HG03175 (cell line): ENCODE results near the gene PRDM10.

Experiments used
- ATAC-seq: cut with Tn5 transposase; IDR thresholded peaks from one replicate; pipeline ENCODE4 v1.9.1; 2021; ENCODE audit warnings: mild to moderate bottlenecking, moderate library complexity; ENCODE audit not compliant: unreplicated experiment

PRDM10 gene

DNA sequence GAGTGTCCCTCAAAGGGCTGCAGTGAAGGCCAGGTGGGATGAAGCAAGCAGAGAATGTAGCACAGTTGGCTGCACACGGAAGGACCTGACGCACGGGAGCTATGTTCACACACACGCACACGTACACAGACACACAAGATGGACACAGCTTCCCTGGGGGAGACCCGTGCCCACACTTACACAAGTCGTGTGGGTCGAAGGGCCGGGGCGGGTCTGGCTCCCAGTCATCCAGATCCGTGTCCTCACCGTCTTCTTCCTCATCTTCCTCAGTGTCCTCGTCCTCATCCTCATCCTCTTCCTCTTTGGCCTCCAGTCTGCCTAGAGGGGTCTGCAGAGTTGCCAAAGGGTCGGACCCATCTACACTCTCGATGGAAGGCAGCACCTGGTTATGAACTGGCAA is 55.7 kb downstream of the PRDM10 start:
- ATAC-seq, result no peak

DNA sequence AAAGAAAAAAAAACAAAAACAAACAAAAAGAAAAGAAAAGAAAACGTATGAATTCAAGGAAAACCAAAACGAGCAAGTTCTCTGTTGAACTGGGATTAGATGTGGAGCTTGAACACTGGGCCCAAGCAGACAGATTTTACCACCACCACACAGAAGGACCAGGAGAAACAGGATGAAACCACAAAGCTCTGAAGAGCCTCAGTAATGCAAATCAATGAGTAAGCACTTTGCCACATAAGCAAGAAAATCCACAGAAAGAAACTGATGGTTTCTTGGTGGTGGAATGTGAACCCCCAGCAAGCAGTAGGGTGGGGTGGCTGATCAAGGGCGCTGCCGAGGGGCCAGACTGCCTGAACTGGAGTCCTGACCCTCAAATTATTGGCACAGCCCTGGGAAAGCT is 56.4 kb downstream of the PRDM10 start:
- ATAC-seq, result no peak

DNA sequence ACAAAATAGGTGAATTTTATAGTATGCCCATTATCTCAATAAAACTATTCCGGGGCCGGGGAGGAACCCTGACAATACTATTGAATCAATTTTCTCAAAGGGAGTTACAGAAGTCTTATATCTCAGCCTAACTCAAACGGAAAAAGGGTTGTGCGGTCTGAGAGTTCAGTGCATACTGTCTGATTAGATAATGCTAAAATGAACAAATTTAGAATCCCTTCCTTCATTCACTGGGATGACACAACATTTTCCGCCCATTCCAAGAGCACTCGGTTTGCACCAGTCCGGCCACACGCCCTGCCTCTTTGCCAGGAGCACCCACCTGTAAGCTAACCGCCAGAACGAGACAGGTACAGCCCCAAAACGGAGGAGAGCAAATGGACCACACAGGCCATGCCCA is 57.3 kb downstream of the PRDM10 start:
- ATAC-seq, result no peak

DNA sequence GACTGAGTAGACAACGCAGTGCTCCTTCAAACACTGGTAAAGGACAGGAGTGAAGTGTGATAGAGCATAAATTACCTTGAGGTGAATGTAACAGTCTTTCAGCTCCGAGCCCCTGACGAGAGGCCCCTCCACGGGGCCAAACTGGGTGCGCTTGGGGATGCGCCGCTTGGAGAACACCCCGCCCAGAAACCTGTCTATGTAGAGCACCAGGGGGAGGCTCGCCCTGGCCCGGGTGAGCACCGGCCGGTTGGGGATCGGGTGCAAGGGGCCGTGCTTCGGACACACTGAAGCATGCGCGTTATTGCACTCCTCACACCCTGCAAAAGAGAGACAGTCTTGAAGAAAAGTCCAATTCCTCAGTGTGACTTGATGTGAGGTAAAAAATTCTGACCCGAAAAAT is 57.9 kb downstream of the PRDM10 start:
- ATAC-seq, result no peak

DNA sequence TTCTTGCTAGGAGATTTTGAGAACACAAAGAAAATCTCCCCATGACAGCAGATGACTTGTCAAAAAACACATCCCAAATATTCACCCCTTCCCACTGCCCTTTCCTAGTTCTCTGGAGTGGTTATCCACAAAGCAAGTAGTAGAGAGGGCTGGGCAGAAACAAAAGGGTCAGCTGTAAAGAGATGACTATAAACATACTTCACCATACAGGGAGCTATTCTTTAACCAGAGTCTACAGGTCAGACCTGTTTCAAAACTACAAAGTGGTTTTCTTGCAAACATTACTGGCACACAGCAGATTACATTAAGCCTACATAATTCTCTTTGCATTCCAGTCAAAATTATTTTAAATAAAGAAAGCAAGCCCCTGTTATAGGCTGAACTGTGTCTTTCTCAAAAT is 59.6 kb downstream of the PRDM10 start:
- ATAC-seq, result no peak

DNA sequence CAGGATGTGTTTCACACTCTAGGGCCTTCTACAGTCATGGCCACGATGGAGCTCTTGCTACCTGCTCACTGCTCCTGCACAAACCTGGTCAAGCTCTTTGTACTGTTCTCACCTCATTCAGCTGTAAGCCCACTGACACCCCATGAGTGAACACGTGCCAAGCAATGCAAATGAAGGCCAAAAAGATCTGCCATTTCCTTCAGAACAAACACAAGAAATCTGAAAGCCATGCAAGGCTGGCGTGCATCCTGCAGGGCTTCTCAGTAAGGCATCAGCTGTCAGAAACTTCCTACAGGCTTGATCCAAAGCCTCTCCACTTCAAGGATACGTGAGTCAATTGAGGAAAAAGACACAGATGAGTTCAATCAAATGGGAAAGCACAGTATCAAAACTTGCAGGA is 63.1 kb downstream of the PRDM10 start:
- ATAC-seq, result no peak

DNA sequence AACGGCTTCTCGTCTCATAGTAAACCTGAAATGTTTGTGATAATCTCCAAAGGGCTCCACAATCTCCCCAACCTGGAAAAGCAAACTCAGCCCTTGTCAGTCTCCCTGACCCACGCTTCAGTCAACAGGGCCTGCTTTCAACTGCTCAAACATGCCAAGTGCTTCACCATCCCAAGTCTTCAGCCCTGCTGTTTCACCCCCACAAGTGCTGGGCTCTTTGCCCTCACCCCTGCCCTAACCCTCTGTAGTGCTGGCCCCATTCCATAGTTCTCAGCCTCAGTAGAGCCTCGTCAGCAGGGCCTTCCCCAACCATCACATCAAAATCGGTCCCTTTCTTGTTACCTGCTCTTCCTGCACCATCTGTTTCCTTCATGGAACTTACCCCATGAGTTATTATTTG is 63.9 kb downstream of the PRDM10 start:
- no peak for ATAC-seq

DNA sequence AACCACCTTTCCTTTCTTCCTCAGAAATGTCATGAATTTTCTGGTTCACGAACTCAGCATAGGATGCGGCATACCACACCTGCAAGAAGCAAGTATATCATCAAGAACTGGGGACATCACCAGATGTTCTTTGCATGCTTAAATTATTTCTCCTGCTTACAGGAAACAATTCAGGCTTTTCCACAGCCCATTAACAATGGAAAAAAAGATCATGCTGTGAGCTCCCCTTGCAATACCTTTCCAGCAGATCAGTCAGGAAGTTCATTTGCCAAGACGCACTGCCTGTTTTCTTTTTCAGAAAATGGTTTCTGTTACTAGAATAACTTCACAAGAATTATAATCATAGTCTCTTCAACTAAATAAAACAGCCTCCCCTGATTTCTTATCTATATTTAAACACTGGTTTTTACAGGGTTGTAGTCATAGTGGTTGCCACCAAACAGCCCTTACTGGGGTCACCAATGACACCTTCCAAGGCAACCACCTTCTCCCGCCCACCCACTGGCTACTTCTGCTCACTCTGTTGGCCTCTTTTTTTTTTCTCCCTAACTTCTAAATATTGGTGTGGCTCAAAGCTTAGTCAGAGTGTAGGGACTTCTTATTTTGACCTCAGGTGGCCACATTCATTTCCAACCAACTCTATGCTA is 64.9 kb downstream of the PRDM10 start:
- no peak for ATAC-seq

DNA sequence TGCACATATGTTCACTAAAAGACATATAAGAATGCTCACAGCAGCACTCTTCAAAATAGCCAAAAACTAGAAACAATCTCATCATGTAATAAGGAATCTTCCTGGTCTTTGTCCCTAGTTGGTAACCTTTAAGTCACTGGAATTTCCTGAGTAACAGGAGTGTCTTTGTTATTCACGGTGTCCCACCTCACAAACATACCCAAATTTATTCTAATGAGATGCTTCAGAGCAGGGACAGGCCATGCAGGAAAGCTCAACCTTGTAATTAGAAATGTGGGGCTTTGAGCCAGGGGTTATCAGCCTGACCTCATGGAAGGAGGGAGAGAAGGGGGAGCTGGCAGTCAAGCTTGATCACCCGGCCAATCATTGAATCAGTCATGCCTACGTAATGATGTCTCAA is 66.9 kb downstream of the PRDM10 start:
- ATAC-seq, result no peak

DNA sequence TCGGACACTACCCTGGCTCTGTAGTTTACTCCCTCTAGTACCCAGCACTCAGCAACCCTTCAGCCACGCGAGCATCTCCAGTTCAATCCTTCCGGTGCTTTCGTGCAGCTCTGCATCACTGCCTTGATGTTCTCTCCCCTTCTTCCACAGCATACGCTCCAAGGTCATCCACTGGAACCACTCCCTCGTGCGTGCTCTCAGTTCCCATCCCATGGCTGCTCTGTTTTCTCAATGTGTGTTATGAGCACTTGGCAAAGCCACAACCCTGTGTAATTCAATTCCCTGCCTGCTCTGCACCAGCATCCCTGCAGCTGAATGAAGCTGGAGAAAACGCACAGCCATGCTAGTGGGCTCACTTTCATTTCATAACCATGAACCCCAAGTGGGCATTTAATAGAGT is 68.7 kb downstream of the PRDM10 start:
- ATAC-seq, result no peak

DNA sequence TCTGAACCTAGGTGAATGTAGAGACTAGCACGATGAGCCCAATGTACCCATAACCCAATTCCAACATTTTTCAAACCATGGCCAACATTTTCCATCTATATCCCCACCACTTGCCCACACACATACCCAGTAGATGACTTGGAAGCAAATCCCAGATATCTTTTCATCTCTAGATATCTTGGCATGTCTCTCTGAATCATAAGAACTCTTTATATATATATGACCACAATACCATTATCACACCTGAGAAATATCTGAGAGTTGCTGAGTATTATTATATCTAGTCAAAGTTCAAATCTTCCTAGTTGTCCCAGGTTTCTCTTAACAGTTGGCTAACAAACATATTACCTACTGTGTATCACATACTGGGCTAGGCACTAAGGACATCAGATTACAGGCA is 69.4 kb downstream of the PRDM10 start:
- no peak for ATAC-seq

DNA sequence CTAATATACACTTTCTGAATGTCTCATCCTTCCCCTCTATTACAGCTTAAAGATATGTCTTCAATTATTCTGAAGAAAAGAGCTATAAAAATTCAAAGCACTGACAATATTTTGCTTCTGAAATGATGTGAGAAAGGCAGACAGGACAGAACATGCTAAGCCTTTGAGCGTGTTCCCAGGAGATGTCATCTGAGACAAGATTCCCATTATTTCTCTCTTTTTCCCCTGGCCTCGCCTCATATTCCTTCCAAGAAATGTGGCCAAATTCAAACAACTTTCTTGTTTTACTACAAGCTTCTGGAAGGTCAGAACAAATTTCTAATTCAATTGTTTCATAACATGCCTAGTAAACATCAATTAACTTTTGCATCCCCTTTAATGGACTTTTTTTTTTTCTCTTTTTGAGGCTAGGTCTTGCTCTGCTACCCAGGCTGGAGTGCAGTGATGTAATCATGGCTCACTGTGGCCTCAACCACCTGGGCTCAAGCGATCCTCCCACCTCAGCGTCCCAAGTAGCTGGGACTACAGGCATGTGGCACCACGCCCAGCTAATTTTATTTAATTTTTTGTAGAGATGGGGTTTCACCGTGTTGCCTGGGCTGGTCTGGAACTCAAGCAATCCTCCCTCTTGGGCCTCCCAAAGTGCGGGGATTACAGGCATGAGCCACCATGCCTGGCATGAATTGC is 70.1 kb downstream of the PRDM10 start:
- ATAC-seq, result no peak

DNA sequence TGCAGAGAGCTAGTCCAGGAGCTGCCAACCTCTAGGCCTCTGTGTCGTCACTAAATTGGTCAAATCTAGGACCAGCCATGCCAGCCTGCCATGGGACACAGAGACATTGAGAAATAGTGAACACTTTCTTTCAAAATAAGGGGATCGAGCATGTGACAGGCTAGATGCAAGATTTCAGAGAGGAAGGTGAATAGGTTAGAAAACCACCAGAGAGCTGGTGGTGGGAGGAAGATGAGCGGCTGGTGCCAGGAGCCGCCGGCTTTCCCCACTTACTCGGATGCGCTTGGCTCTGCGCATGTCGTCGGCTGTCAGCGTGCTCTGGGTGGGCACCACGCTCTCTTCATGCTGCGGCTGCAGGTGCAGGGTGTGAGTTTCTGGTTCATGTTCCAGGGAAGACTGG is 71.9 kb downstream of the PRDM10 start:
- ATAC-seq, result no peak

DNA sequence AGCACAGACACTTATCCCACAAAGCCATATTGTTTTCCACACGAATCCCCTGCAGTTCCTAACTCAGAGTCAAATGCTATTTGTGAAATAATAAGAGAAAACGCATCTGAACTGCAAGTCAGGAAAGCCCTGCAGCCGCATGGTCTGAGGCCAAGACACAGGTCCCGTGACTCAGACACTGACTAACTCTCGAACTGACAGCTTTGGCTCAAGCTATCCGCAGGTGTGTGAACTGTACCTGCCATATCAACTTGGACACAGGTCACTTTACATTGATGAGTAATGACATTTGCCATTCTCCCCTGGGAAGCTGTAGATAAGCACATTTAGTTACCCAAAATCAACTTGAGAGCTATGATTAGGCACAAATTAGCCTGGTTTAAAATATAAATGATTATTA is 72.3 kb downstream of the PRDM10 start:
- no peak for ATAC-seq

DNA sequence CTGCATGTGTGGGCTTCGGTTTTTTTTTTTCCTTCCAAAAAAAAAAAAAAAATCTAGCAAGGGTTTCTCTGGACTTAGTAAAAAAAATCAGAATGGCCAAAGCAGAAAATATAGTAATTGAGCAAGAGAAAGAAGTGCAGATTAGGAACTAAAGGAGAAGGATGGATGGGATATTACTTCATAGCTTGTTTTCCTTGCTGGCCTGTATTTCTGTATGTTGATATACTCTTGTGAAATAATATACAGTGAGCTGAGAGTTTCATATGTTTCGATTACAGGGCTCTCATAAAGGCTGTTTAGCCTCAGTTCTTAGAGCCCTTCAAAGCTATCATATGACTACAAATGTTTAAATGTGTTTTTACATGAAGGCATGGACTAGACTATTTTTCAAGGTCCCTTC is 72.9 kb downstream of the PRDM10 start:
- no peak for ATAC-seq

DNA sequence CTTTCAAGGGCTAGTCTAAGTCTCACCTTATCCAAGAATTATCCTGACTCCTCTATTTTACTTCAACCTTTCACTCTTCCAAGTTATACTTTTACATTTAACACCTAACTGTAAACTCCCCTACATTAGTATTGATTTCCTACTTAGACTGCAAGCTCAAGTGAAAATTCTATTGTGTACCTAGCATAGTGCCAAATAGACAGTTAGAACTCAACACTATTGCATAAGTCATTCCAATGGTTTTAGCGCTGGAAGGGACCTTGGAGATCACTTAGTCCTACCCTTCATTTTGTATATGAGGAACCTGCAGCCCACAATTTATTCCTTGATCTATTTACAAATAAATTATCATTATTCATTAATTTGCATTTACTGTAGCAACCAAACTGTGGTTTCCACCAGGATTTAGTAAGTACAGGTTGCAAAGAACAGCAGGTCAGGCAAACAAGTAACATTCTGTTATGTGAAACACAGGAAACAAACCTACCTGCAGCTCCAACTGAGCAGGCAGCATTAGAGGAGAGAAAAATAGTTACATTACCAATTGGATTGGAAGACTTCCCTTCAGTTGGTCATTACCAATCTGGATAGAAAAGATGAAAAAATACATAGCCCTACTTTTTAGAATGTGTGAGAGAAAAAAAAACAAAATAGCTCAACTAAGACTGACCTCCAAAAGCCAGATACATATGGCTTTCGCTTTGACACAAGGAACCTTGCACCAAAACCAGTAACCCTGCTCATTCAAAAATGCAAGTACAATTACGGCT is 73.5 kb downstream of the PRDM10 start:
- no peak for ATAC-seq

DNA sequence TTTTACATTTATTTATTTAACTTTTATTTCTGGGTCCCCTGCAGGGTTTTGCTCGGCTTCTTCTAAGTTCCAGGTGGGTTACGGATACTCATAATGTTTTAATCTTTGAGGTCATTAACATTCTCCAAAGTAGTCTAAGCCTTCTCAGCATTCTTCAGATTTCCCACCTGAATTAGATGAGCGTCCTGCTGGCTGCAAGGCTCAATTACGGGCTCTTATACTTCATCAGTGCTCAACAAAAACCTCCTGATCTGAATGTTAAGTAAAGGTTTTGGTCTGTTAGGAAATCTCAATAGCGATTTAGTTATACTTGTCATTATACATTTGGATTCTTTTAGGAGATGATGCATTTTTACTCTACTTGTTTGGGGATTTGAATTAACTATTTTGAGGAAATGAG is 80.0 kb downstream of the PRDM10 start:
- no peak for ATAC-seq

DNA sequence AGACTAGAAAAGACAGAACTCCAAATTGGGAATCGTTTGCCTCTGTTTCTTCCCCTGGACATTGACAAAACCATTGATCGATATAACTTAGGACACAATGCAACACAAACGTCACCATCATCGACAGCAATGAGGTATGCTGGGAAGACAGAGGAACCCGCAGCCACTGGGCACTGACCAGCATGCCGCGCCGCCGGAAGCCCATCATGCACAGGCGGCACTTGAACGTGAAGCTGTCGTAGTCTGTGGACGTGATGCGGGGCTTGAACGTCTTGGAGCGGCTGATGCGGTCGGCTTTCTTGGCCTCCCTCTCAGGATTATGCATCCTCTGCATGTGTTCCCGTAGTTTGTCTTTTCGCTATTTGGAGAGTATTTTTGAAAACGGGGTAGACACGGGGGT is 84.3 kb downstream of the PRDM10 start:
- no peak for ATAC-seq

DNA sequence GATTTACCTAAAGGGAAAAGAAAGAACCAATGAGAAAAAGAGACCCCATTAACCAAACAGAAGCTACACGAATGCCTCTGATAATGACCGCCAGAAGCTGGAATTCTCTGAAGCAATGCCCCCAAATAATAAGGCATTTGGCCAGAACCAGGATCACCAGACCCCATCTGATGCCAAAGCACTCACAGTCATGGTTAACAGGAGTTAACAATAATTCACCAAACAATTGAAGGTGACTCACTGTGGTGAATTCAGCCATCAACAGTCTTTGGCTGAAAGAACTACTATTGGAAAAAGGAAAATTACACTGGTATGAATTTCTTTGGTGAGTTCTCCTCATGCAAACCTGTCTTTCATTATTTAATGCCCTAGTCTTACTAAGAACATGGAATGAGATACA is 85.4 kb downstream of the PRDM10 start:
- no peak for ATAC-seq

DNA sequence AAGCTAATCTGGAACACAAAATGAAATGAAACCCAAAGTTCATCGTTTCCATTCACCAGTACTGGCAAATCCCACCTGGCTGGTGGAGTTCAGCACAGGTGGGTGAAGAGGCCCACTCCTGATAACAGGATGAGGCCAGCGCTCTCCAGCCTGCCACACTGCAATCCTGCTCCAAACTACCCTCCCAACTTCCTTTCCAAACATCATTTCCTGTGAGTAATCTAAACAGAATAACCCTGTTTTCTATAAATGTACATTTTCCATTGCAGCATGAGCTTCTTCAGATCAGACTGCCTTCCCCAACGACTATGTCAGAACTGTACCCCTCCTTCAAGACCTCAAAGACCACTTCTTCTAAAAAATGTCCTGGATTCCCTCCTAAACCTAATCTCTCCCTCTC is 91.3 kb downstream of the PRDM10 start:
- no peak for ATAC-seq

DNA sequence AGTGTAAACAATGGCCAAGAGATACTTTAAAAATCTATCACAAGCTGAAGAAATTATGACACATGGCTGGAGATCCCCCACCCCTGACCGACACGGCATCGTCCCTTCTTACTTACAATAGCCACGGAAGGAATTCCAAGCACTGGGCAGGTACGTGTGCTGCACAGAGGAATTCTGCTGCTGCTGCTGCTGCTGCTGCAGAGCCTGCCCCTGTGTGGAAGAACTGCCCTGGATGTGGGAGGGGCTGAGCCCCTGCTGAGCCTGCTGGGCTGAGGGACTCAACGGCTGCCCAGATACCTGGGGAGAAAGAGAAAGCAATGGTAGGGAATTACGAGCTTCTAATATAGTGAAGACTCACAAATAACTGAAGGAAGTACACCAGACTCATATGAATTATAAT is 92.3 kb downstream of the PRDM10 start:
- ATAC-seq, result no peak

DNA sequence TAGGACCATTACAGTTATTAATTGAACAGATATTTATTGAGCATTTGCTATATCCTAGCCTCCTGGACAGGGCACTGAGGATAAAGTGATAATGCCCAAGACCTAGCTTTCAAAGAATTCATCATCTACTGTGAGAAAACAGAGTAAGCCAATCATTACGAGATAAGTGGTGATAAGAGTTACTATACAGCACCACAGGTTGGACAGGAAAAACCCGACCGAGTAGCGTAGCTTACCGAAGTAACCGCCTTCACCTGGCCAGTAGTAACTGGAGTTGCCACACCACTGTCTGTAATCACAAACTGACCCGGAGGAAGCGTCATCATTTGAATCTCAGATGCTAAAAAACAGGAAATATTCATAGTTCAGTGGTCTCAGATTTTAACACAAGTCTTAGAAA is 97.2 kb downstream of the PRDM10 start:
- no peak for ATAC-seq
